Neuron (in vitro differentiated cells): Measurements from ENCODE around the gene CNTNAP2.

Experiments used
- H2AFZ ChIP-seq: one replicate; pipeline ENCODE4 v1.6.1; 2013; ENCODE audit warnings: low read depth, mild to moderate bottlenecking, inconsistent platforms, low read length, moderate library complexity
- H3K27me3 ChIP-seq: one replicate; pipeline ENCODE4 v1.6.1; 2013; ENCODE audit warnings: low read length; ENCODE audit not compliant: insufficient read depth
- H3K36me3 ChIP-seq: one replicate; pipeline ENCODE4 v1.6.1; 2013; ENCODE audit warnings: low read length; ENCODE audit not compliant: insufficient read depth
- H3K4me1 ChIP-seq: one replicate; pipeline ENCODE4 v1.6.1; 2013; ENCODE audit warnings: low read length; ENCODE audit not compliant: insufficient read depth
- H3K4me3 ChIP-seq: 2 replicates; pipeline ENCODE4 v1.5.1; 2013; ENCODE audit warnings: mild to moderate bottlenecking, low read length, moderate library complexity
- H3K9me3 ChIP-seq: one replicate; pipeline ENCODE4 v1.6.1; 2013; ENCODE audit warnings: low read length

Gene CNTNAP2

DNA sequence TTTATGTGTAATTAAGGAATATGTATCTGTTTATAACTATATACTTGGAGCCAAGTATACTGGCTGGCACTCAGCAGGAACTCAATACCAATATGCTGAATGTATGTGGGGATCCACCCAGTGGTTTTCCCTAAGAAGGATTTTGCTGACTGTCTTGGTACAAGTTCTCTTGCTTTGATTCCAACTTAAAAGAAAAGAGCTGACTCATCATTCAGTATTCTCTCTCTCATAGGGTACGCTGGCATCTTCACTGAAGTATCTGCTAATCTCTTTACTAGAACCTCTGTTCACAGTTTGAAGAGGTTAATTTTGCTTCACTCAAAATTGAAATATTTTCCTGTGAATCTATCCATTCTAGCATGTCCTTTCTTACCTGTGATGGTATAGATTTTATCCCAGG is 1044.8 kb downstream of the CNTNAP2 start:
- no peak overlapping the region for H3K4me3 ChIP-seq
- no peaks in the 10 kb centered on the region for H3K27me3 ChIP-seq
- H2AFZ ChIP-seq: no peak overlapping the region
- H3K9me3 ChIP-seq: no peaks in the 10 kb centered on the region
- no peaks in the 10 kb centered on the region for H3K4me1 ChIP-seq
- no peaks in the 10 kb centered on the region for H3K36me3 ChIP-seq

DNA sequence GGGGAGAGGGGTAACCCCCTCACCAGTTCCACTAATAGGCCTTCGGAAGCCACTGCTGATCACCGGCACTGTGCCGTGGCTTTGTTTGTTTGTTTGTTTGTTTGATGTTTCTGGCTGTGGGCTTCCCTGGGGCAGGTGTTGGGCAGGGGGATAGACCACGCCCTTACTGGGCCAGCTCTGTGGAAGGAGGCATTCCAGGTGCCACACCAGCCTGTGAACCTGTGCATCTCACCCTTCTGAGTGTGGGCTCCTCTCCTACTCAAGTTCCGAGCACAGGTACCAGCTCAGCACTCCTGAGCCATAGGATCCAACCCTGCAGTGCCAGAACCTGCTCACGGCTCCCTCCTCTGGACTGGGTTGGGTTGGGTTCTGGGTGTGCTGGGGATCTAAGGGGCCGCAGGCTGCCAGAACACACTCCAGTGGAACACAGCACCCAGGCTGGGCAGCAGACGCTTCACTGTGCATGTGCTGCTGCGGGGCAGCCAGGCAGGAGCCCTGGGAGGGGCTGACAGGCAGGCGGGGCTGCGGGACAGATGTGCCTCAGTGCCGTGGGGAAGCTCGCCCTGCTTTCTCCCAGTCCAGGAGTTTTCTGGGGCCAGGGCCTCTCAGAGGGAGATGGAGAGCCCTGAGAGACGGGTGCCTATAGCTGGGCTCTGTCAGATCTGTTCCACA is 1053.9 kb downstream of the CNTNAP2 start:
- H3K4me1 ChIP-seq: no peaks in the 10 kb centered on the region
- no peaks in the 10 kb centered on the region for H3K9me3 ChIP-seq
- no peak overlapping the region for H3K4me3 ChIP-seq
- H3K36me3 ChIP-seq: no peaks in the 10 kb centered on the region
- no peak overlapping the region for H2AFZ ChIP-seq
- no peaks in the 10 kb centered on the region for H3K27me3 ChIP-seq

DNA sequence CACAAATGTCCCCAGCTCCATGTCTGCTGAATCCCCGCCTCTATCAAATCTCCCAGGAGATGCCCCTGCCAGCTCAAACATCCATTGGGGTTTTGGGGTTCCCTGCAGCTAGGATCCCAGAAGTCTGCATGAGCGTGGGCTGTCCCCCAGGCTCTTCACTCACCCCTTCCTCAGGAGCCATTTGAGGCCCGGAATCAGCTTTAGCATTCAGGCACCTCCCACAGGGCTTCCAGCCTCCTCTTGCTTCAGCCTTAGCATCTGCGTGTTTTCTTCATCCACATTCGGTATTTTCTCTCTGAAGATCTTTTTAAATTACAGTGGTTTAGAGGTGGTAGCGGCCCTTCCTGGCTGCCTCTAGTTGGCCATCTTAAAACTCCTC is 1054.4 kb downstream of the CNTNAP2 start:
- no peak overlapping the region for H2AFZ ChIP-seq
- H3K36me3 ChIP-seq: no peaks in the 10 kb centered on the region
- H3K9me3 ChIP-seq: no peaks in the 10 kb centered on the region
- H3K4me1 ChIP-seq: no peaks in the 10 kb centered on the region
- H3K27me3 ChIP-seq: no peaks in the 10 kb centered on the region
- H3K4me3 ChIP-seq: no peak overlapping the region

DNA sequence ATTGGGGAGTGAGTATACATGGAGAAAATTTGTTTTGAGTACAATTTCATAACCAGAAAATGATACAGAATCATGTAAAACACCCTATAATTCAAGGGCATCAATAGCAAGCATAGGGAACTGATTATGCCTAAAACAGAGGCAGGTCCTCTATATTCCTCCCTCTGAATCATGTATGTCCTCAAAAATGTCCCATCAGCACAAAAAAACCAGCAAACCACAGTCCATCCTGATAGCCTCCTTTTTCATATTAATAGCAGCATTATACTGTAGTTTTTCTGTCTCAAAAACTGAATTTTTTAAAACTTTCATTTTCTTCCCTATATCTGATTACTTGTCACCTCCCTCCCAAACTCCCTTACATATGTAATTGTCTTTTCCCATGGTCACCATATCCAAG is 1057.3 kb downstream of the CNTNAP2 start:
- Histone ChIP-seq H3K4me3 (no peak overlapping the region), H3K27me3 (no peaks in the 10 kb centered on the region), H3K36me3 (no peaks in the 10 kb centered on the region), H2AFZ (no peak overlapping the region), H3K9me3 (no peaks in the 10 kb centered on the region), H3K4me1 (no peaks in the 10 kb centered on the region)

DNA sequence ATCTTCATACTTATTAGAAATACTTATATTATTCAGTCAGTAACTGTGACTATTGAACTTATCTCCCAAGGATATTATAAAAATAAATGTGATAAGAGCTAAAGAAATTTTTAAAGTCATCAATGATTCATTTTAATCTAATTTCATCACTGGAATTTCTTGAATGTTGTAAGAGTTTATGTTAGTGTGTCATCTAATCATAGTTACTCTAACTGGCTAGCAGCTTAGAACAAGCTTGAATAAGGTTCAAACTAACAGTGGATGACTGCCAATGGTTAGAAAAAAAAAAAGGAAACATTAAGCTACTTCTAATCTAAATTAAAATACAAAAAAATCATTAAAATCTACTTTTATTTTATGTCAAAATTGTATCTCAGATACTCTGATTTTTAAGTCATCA is 1066.3 kb downstream of the CNTNAP2 start:
- Histone ChIP-seq H3K9me3 (no peaks in the 10 kb centered on the region), H3K27me3 (no peaks in the 10 kb centered on the region), H3K4me3 (no peak overlapping the region), H2AFZ (no peak overlapping the region), H3K4me1 (no peaks in the 10 kb centered on the region), H3K36me3 (no peaks in the 10 kb centered on the region)

DNA sequence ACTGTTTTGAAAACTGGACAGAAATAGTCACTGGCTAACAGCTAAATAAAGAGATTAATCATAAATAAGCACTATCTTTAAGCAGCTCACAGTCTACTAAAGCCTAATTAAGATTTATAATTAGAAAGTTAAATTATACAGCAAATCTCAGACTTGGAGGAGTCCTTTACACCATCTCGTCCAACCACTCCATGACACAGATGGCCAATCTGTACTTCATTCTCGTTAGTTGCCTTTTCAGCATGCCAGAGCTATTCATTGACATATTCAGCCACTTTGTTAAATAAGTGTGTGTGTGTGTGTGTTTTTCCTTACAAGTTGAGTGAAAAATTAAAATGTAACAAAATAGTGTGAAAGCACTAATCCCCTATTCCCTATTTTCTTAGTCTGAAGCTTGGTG is 1066.7 kb downstream of the CNTNAP2 start:
- no peaks in the 10 kb centered on the region for H3K9me3 ChIP-seq
- H3K36me3 ChIP-seq: no peaks in the 10 kb centered on the region
- no peaks in the 10 kb centered on the region for H3K4me1 ChIP-seq
- H3K4me3 ChIP-seq: no peak overlapping the region
- H2AFZ ChIP-seq: no peak overlapping the region
- H3K27me3 ChIP-seq: no peaks in the 10 kb centered on the region

DNA sequence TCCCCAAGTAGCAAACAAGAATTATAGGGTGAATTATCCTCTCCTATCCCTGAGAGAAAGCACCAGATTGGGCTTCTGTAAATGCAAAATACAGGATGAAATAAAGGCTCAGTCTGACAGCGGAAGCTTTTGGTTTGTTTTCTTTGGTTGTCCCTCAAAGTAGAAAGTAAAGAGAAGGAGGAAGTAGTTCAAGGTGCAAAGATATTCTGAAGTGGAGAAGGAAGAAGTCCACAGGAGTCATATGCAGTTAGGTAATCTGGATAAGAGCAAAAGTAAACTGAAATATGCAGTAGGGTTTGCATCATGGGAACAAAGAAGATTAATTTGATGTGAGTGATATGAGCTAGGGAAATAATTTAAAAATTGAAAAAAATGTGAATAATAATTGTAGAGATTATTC is 1071.9 kb downstream of the CNTNAP2 start:
- Histone ChIP-seq H3K9me3 (no peaks in the 10 kb centered on the region), H3K36me3 (no peaks in the 10 kb centered on the region), H3K27me3 (no peaks in the 10 kb centered on the region), H3K4me3 (no peak overlapping the region), H3K4me1 (no peaks in the 10 kb centered on the region), H2AFZ (no peak overlapping the region)

DNA sequence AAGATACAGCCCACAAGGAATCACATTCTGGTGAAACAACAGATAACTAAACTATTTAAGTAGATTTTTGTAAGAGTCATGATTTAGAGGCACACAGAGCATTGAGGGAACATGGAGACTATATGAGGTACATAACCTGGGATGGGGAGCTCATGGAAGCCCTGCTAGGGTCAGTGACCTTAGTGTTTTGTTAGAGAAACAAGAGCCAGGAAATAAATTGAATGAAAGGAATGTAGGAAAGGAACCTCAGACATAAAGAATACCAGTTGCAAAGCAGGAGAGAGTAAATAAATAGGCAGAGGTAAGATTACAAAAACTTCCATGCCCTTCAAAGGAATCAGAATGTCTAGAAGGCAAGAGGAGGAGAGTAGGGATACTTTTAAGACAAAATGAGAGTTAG is 1076.9 kb downstream of the CNTNAP2 start:
- no peak overlapping the region for H3K4me3 ChIP-seq
- no peaks in the 10 kb centered on the region for H3K36me3 ChIP-seq
- no peak overlapping the region for H2AFZ ChIP-seq
- no peaks in the 10 kb centered on the region for H3K27me3 ChIP-seq
- no peaks in the 10 kb centered on the region for H3K4me1 ChIP-seq
- no peaks in the 10 kb centered on the region for H3K9me3 ChIP-seq

DNA sequence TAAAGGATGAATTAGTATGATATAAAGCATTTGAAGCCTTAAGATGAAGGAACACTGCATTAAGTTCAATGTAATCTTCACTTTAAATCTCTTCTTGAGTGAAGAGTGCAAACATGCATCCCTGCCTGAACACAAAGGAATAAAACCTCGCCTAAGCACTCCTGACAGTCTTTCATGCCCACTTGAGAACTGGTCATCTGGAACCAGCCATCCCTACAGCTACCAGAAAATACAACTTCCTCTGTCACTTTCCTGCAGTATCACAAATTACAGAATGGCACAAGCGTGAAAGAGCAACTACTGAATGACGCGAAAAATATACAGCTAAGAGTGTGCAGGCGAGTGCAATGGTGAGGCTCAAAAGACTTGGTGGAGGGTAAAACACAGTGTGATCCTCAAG is 1079.9 kb downstream of the CNTNAP2 start:
- H3K27me3 ChIP-seq: no peaks in the 10 kb centered on the region
- no peak overlapping the region for H3K4me3 ChIP-seq
- H3K4me1 ChIP-seq: no peaks in the 10 kb centered on the region
- no peak overlapping the region for H2AFZ ChIP-seq
- no peaks in the 10 kb centered on the region for H3K36me3 ChIP-seq
- H3K9me3 ChIP-seq: no peaks in the 10 kb centered on the region

DNA sequence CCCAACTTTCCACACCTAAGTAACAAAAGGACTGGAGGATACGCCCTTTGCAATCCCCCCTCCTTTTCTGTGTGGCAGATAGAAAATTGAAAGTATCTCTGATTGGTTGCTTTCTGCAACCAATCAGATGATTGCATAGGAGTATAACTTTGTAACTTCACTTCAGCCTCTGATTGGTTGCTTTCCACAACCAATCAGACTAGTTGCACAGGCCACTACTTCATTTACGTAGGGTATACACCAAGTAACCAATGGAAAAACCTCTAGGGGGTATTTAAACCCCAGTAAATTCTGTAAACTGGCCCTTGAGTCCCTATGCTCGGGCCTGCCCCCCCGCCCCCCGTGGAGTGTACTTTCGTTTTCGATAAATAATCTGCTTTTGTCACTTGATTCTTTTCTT is 1080.4 kb downstream of the CNTNAP2 start:
- Histone ChIP-seq H3K4me3 (no peak overlapping the region), H3K36me3 (no peaks in the 10 kb centered on the region), H3K4me1 (no peaks in the 10 kb centered on the region), H2AFZ (no peak overlapping the region), H3K9me3 (no peaks in the 10 kb centered on the region), H3K27me3 (no peaks in the 10 kb centered on the region)

DNA sequence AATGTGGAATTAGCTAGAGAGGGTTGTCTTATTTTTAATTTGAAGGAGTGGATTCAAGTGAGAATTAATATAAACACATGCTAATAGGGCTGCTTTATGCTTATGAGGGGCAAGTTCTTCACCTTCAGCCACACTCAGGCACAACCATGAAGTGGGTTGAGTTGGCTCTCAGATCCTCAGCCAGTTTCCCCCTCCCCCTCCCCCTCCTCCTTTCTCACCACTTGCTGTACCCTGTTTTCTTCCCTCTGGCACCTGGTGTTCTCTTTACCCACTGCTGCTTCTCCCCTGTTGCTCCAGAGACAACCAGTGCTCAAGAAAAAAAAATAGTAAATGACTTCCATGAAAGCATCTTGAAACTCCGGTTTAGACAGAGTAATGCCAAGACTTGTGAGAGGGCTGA is 1083.3 kb downstream of the CNTNAP2 start:
- H2AFZ ChIP-seq: no peak overlapping the region
- H3K9me3 ChIP-seq: no peaks in the 10 kb centered on the region
- H3K36me3 ChIP-seq: no peaks in the 10 kb centered on the region
- H3K4me3 ChIP-seq: no peak overlapping the region
- H3K27me3 ChIP-seq: no peaks in the 10 kb centered on the region
- H3K4me1 ChIP-seq: no peaks in the 10 kb centered on the region

DNA sequence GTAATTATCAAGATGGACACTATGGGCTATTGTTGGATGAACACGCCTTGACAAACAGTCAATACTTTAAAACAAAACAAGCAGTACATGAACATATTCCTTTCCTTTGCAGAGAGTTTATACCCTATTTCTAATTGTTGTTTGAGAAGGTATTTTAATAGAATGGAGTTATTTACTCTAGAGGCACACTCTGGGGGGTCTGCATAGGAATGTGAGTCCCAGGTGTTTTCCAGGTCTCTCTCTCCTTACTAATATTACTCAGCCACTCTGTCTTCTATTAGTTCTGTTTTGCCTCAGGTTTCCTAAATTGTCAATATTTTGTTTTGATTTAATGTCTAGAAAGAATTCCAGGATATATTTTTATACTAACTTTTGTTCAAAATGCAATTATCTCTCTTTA is 1091.4 kb downstream of the CNTNAP2 start:
- Histone ChIP-seq H3K4me1 (no peaks in the 10 kb centered on the region), H2AFZ (no peak overlapping the region), H3K36me3 (no peaks in the 10 kb centered on the region), H3K4me3 (no peak overlapping the region), H3K27me3 (no peaks in the 10 kb centered on the region), H3K9me3 (no peaks in the 10 kb centered on the region)

DNA sequence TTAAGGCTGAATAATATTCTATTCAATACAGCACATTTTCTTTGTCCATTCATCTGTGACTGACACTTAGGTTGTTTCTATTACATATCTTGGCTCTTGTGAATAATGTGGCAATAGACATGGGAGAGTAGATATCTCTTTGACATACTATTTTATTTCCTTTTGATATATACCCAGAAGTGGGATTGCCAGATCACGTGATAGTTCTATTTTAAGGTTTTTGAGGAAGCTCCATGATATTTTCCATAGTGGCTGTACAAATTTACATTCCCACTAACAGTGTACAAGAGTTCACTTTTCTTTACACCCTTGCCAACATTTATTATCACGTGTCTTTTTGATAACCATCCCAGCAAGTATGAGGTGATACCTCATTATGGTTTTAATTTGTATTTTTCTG is 1114.7 kb downstream of the CNTNAP2 start:
- H3K4me3 ChIP-seq: no peak overlapping the region

DNA sequence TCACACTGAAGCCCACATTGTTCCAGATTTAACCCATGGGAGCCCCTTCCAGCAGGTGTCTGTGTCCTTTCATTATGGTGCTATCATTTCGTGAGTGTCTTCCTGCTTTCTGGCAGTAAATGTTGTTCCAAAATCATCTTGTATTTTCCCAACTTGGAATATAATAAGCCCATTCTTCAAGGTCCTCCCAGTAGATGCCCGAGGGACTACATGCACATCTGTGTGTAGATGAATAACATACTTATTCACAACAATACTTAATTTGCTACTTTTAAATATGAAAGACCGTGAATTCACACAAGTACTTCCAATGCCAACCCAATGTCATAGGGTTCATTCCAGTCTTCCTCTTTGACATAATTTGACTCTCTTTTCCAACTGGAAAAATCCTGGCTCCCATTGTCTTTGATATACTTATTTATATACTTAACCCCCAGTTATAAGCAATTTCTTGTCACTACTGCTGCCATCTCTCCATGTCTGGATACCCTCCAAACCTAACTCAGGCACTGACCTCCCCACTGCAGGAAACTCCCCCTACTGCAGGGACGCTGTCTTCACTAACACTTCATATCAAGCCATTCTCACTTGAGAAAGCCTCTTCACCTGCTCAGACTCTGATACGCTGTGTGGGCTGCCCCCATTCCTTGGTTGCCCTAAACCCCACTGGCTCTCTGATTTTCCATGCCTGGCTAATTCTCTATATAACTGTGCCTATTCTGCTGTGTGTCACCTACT is 1119.2 kb downstream of the CNTNAP2 start:
- Histone ChIP-seq H3K36me3 (no peaks in the 10 kb centered on the region), H2AFZ (no peak overlapping the region), H3K27me3 (no peaks in the 10 kb centered on the region), H3K4me3 (no peak overlapping the region), H3K4me1 (no peaks in the 10 kb centered on the region), H3K9me3 (no peaks in the 10 kb centered on the region)

More for the DNA sequence above, 1114.7 kb downstream of the CNTNAP2 start:
- H3K36me3 ChIP-seq: no peaks in the 10 kb centered on the region
- H3K4me1 ChIP-seq: no peaks in the 10 kb centered on the region
- no peaks in the 10 kb centered on the region for H3K27me3 ChIP-seq
- no peak overlapping the region for H2AFZ ChIP-seq
- no peaks in the 10 kb centered on the region for H3K9me3 ChIP-seq
